ENCODE results near the gene ICAM1. TPM values are rescaled to one million over a fixed set of nuclear protein-coding genes. Genes with fewer than 3 reads are reported as not detected.
"Not testable (repeated sequence)": the region's sequence is repeated elsewhere in the genome, so short reads cannot be mapped to it uniquely, and the experiment has no call there.

ICAM1 gene
- polyA plus RNA-seq, 1 donor (not counting 4 experiments of a cell fraction or from before 2014, with no cell fraction given): 0.30 TPM

DNA sequence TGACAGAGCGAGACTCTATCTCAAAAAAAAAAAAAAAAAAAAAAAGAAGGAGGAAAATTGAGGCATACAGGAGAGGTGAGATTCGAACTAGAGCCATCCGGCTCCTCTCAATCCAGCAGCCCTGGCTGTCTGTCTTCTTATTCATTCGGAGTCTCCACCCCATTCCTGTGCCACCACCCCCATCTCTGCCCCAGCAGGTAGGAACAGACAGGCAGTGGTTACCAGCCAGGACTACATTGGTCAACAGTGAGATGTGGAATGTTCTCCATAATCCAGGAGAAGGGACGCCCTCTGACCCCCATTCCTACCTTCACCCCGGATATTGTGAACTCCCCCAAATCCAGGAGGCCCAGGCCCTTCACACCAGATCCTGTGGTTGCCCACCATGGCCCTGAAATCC is 33.2 kb upstream of the ICAM1 start:
- DNase-seq (ENCODE audit: low read depth, low spot score) (no peak), FAIRE-seq (no peak)
- H4K20me1 ChIP-seq (ENCODE audit: control insufficient read depth, extremely low read depth, insufficient read depth, low read length): no peaks in the 10 kb centered on the region
- dilution Hi-C loops (cut with MboI; ENCODE audit: extremely low pct_ligation_motif_present, low sequenced_read_pairs): no loop called here
- H3K4me2 ChIP-seq (ENCODE audit: control insufficient read depth, extremely low read depth, insufficient read depth, low read depth, low read length): no peak overlapping the region
- no peaks in the 10 kb centered on the region for H3K4me1 ChIP-seq (ENCODE audit: control insufficient read depth, extremely low read depth, insufficient read depth, low read length)
- no peak overlapping the region for H3K4me3 ChIP-seq (ENCODE audit: control insufficient read depth in 2 of 3, extremely low read depth in 1 of 3, insufficient read depth in 2 of 3, low read depth in 1 of 3, low read length in 3 of 3)
- TF ChIP-seq EZH2 (IDR thresholded peaks at IDR 0.05; ENCODE audit: low read length) (no peak), CTCF (optimal IDR thresholded peaks at IDR 0.05 in 1 of 3, IDR thresholded peaks at IDR 0.05 in 1 of 3, conservative IDR thresholded peaks at IDR 0.05 in 1 of 3; ENCODE audit: extremely low read depth in 1 of 3, insufficient read depth in 2 of 3, low read length in 3 of 3) (no peak)
- no peak overlapping the region for H2AFZ ChIP-seq (ENCODE audit: control insufficient read depth, low read length)
- no peak overlapping the region for H3K27ac ChIP-seq (ENCODE audit: control insufficient read depth, insufficient read depth, low read length)
- no peaks in the 10 kb centered on the region for H3K9me1 ChIP-seq (ENCODE audit: control insufficient read depth, extremely low read depth, insufficient read depth, low read length)
- no peak overlapping the region for H3K9ac ChIP-seq (ENCODE audit: control insufficient read depth, extremely low read depth, insufficient read depth, low read length)
- H3K79me2 ChIP-seq (ENCODE audit: control insufficient read depth, insufficient read depth, low read length): no peaks in the 10 kb centered on the region
- H3K9me3 ChIP-seq (ENCODE audit: control insufficient read depth, low read depth, low read length): no peaks in the 10 kb centered on the region
- no peaks in the 10 kb centered on the region for H3K36me3 ChIP-seq (ENCODE audit: control insufficient read depth in 2 of 2, extremely low read depth in 1 of 2, insufficient read depth in 2 of 2, low read length in 2 of 2)
- H3K27me3 ChIP-seq (ENCODE audit: control insufficient read depth, extremely low read depth, insufficient read depth, low read length): no peaks in the 10 kb centered on the region

DNA sequence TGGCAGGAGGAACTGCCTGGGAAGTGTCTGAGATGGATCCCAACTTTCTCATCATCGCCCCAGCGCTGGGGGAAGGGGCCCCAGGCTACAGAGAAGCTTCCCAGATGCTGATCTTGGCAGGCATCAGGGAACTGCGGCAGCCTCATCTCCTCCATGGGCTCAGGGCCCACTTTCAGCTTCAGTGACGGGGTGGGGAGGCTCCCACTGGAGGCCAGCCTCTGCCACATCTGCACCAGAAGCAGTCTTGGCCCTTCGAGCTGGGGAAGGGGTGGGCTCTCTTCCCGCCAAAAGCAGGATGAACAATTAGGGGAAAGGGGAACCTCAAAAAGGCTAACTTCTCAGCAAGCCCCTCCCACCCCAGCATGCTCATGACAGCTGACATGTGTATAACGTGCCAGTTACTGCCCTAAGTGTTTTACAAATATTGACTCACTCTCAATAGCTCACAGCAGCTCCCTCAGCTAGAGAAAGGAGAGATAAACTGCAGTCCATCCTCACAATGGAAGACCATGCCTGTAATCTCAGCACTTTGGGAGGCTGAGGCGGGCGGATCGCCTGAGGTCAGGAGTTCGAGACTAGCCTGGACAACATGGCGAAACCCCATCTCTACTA is 32.6 kb upstream of the ICAM1 start:
- DNase-seq (ENCODE audit: low read depth, low spot score) (no peak), FAIRE-seq (no peak)
- Histone ChIP-seq H3K4me2 (ENCODE audit: control insufficient read depth, extremely low read depth, insufficient read depth, low read depth, low read length) (no peak overlapping the region), H3K9me1 (ENCODE audit: control insufficient read depth, extremely low read depth, insufficient read depth, low read length) (no peaks in the 10 kb centered on the region), H3K36me3 (ENCODE audit: control insufficient read depth in 2 of 2, extremely low read depth in 1 of 2, insufficient read depth in 2 of 2, low read length in 2 of 2) (no peaks in the 10 kb centered on the region), H3K9me3 (ENCODE audit: control insufficient read depth, low read depth, low read length) (no peaks in the 10 kb centered on the region), H4K20me1 (ENCODE audit: control insufficient read depth, extremely low read depth, insufficient read depth, low read length) (no peaks in the 10 kb centered on the region), H3K4me1 (ENCODE audit: control insufficient read depth, extremely low read depth, insufficient read depth, low read length) (no peaks in the 10 kb centered on the region), H3K4me3 (ENCODE audit: control insufficient read depth in 2 of 3, extremely low read depth in 1 of 3, insufficient read depth in 2 of 3, low read depth in 1 of 3, low read length in 3 of 3) (no peak overlapping the region), H3K9ac (ENCODE audit: control insufficient read depth, extremely low read depth, insufficient read depth, low read length) (no peak overlapping the region), H3K79me2 (ENCODE audit: control insufficient read depth, insufficient read depth, low read length) (no peaks in the 10 kb centered on the region), H2AFZ (ENCODE audit: control insufficient read depth, low read length) (no peak overlapping the region), H3K27me3 (ENCODE audit: control insufficient read depth, extremely low read depth, insufficient read depth, low read length) (no peaks in the 10 kb centered on the region), H3K27ac (ENCODE audit: control insufficient read depth, insufficient read depth, low read length) (no peak overlapping the region)
- dilution Hi-C loops (cut with MboI; ENCODE audit: extremely low pct_ligation_motif_present, low sequenced_read_pairs): no loop called here
- TF ChIP-seq CTCF (optimal IDR thresholded peaks at IDR 0.05 in 1 of 3, IDR thresholded peaks at IDR 0.05 in 1 of 3, conservative IDR thresholded peaks at IDR 0.05 in 1 of 3; ENCODE audit: extremely low read depth in 1 of 3, insufficient read depth in 2 of 3, low read length in 3 of 3) (no peak), EZH2 (IDR thresholded peaks at IDR 0.05; ENCODE audit: low read length) (no peak)

DNA sequence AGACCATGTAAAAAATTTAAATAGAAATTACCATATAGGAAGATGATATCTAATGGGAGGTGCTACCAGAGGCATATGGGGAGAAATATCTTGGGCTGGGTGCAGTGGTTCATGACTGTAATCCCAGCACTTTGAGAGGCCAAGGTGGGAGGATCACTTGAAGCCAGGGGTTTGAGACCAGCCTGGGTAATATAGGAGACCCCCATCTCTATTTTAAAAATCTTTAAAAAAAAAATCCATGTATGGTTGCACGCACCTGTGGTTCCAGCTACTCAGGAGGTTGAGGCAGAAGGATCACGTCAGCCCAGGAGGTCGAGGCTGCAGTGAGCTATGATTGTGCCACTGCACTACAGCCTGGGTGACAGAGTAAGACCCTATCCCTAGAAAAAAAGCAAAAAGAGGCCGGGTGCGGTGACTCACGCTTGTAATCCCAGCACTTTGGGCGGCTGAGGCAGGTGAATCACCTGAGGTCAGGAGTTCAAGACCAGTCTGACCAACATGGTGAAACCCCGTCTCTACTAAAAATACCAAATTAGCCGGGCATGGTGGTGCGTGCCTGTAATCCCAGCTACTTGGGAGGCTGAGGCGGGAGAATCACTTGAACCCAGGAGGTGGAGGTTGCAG is 29.0 kb upstream of the ICAM1 start:
- H4K20me1 ChIP-seq (ENCODE audit: control insufficient read depth, extremely low read depth, insufficient read depth, low read length); H3K4me3 ChIP-seq (ENCODE audit: control insufficient read depth in 2 of 3, extremely low read depth in 1 of 3, insufficient read depth in 2 of 3, low read depth in 1 of 3, low read length in 3 of 3); FAIRE-seq; H3K4me1 ChIP-seq (ENCODE audit: control insufficient read depth, extremely low read depth, insufficient read depth, low read length); H3K27ac ChIP-seq (ENCODE audit: control insufficient read depth, insufficient read depth, low read length); H3K9me1 ChIP-seq (ENCODE audit: control insufficient read depth, extremely low read depth, insufficient read depth, low read length); H2AFZ ChIP-seq (ENCODE audit: control insufficient read depth, low read length); H3K9ac ChIP-seq (ENCODE audit: control insufficient read depth, extremely low read depth, insufficient read depth, low read length); H3K9me3 ChIP-seq (ENCODE audit: control insufficient read depth, low read depth, low read length); H3K79me2 ChIP-seq (ENCODE audit: control insufficient read depth, insufficient read depth, low read length); H3K27me3 ChIP-seq (ENCODE audit: control insufficient read depth, extremely low read depth, insufficient read depth, low read length); DNase-seq (ENCODE audit: low read depth, low spot score); H3K4me2 ChIP-seq (ENCODE audit: control insufficient read depth, extremely low read depth, insufficient read depth, low read depth, low read length); H3K36me3 ChIP-seq (ENCODE audit: control insufficient read depth in 2 of 2, extremely low read depth in 1 of 2, insufficient read depth in 2 of 2, low read length in 2 of 2); dilution Hi-C loops (cut with MboI; ENCODE audit: extremely low pct_ligation_motif_present, low sequenced_read_pairs): not testable (repeated sequence)
